Keratinocyte (primary cell): ENCODE data around the gene SLC66A1. TPM values are rescaled to one million over a fixed set of nuclear protein-coding genes. Genes with fewer than 3 reads are reported as not detected.

ENCODE experiments used
- DNase-seq: peaks from one replicate; pipeline ENCODE4 v3.0.0-alpha.2; 2011; ENCODE audit warnings: low read depth, missing footprints, low spot score
- FAIRE-seq: peaks from 2 replicates; lab custom pipeline; 2011; peaks lifted over from hg19 to GRCh38; lab: Jason Lieb, UNC
- H2AFZ ChIP-seq: 2 replicates; pipeline ENCODE4 v1.6.0; 2012; ENCODE audit warnings: low read length, control low read depth, inconsistent platforms; ENCODE audit not compliant: control insufficient read depth
- H3K27ac ChIP-seq: 2 replicates; pipeline ENCODE4 v1.5.1; 2011; ENCODE audit warnings: low read length; ENCODE audit not compliant: control insufficient read depth, insufficient read depth
- H3K27me3 ChIP-seq: 3 replicates; pipeline ENCODE4 v1.6.0; 2011; ENCODE audit warnings: low read length; ENCODE audit not compliant: control insufficient read depth, insufficient read depth; ENCODE audit errors: extremely low read depth
- H3K36me3 ChIP-seq, 2 experiments: 2 replicates in 1 of 2; 3 replicates in 1 of 2; pipeline ENCODE4 v1.5.1; 2011; ENCODE audit warnings: low read length in 2 of 2, mild to moderate bottlenecking in 1 of 2; ENCODE audit not compliant: control insufficient read depth in 2 of 2, insufficient read depth in 2 of 2; ENCODE audit errors: extremely low read depth in 1 of 2
- H3K4me1 ChIP-seq: 3 replicates; pipeline ENCODE4 v1.5.1; 2011; ENCODE audit warnings: low read length; ENCODE audit not compliant: control insufficient read depth, insufficient read depth; ENCODE audit errors: extremely low read depth
- H3K4me2 ChIP-seq: 3 replicates; pipeline ENCODE4 v1.6.0; 2011; ENCODE audit warnings: low read depth, low read length; ENCODE audit not compliant: control insufficient read depth, insufficient read depth; ENCODE audit errors: extremely low read depth
- H3K4me3 ChIP-seq, 3 experiments: fragments of 200-600 bp in 1 of 3; sonication (generic) in 1 of 3; 2 replicates in 2 of 3; 3 replicates in 1 of 3; pipeline ENCODE4 v1.5.1; 2011 to 2016; ENCODE audit warnings: low read length in 3 of 3, mild to moderate bottlenecking in 3 of 3, control low read depth in 2 of 3, inconsistent platforms in 1 of 3, low read depth in 1 of 3, mixed read lengths in 1 of 3, mixed run types in 1 of 3, moderate library complexity in 1 of 3; ENCODE audit not compliant: control insufficient read depth in 2 of 3, insufficient read depth in 2 of 3; ENCODE audit errors: extremely low read depth in 1 of 3
- H3K79me2 ChIP-seq: 2 replicates; pipeline ENCODE4 v1.6.0; 2012; ENCODE audit warnings: low read length; ENCODE audit not compliant: control insufficient read depth, insufficient read depth
- H3K9ac ChIP-seq: 3 replicates; pipeline ENCODE4 v1.6.0; 2011; ENCODE audit warnings: low read length; ENCODE audit not compliant: control insufficient read depth, insufficient read depth; ENCODE audit errors: extremely low read depth
- H3K9me1 ChIP-seq: 3 replicates; pipeline ENCODE4 v1.6.0; 2011; ENCODE audit warnings: low read length; ENCODE audit not compliant: control insufficient read depth, insufficient read depth; ENCODE audit errors: extremely low read depth
- H3K9me3 ChIP-seq: 2 replicates; pipeline ENCODE4 v1.5.1; 2012; ENCODE audit warnings: low read depth, low read length; ENCODE audit not compliant: control insufficient read depth
- H4K20me1 ChIP-seq: 3 replicates; pipeline ENCODE4 v1.6.0; 2011; ENCODE audit warnings: low read length; ENCODE audit not compliant: control insufficient read depth, insufficient read depth; ENCODE audit errors: extremely low read depth
- CTCF ChIP-seq, 3 experiments: IDR thresholded peaks in 1 of 3; conservative IDR thresholded peaks in 1 of 3; optimal IDR thresholded peaks in 1 of 3; 2 replicates in 2 of 3; 3 replicates in 1 of 3; pipeline versions ENCODE3 to v1.5.1; 2011; ENCODE audit warnings: low read length in 3 of 3, mild to moderate bottlenecking in 3 of 3, moderate library complexity in 2 of 3, control low read depth in 1 of 3, inconsistent platforms in 1 of 3; ENCODE audit not compliant: insufficient read depth in 2 of 3; ENCODE audit errors: extremely low read depth in 1 of 3
- EZH2 ChIP-seq: IDR thresholded peaks from one replicate; pipeline ENCODE4 v1.6.1; 2012; ENCODE audit warnings: inconsistent platforms, mild to moderate bottlenecking, low read length, moderate library complexity
- dilution Hi-C: fragments of 300-500 bp; cut with MboI; formaldehyde crosslinking; loops from one replicate; pipeline ENCODE4 v1.7.0; 2020; ENCODE audit warnings: low sequenced_read_pairs; ENCODE audit not compliant: extremely low pct_ligation_motif_present
- polyA plus RNA-seq, 5 experiments: library from polyadenylated mRNA; depleted of rRNA in 3 of 5; stranded (reverse) in 3 of 5; stranded (forward) in 1 of 5; unstranded in 1 of 5; fragments of >200 nt; gene quantifications; 1 replicate in 1 of 5; 2 replicates in 3 of 5; 3 replicates in 1 of 5; pipeline versions ENCODE4 v1.2.1 to v1.2.3, GENCODE V29; 2011 to 2012; ENCODE audit warnings: missing spikeins in 2 of 5, low read depth in 1 of 5, low replicate concordance in 1 of 5

Gene SLC66A1
- polyA plus RNA-seq, 1 donor (not counting 4 experiments of a cell fraction or from before 2014, with no cell fraction given), result 8.0 TPM

- Histone ChIP-seq H4K20me1 (no peaks in the 10 kb centered on the region), H3K79me2 (peaks cover under 1% of the 10 kb centered on the region)
Measured at GRCh38 chr1:19375631-19376400, 63.7 kb downstream of the SLC66A1 start.

GRCh38 chr1:19376428-19377372, 64.6 kb downstream of the SLC66A1 start:
- no peaks in the 10 kb centered on the region for H3K9me1 ChIP-seq
- H4K20me1 ChIP-seq, result no peaks in the 10 kb centered on the region
- H3K9ac ChIP-seq, result no peak overlapping the region
- H3K4me1 ChIP-seq, result no peaks in the 10 kb centered on the region
- no peak overlapping the region for H3K4me3 ChIP-seq
- no peaks in the 10 kb centered on the region for H3K79me2 ChIP-seq
- no peaks in the 10 kb centered on the region for H3K27me3 ChIP-seq
- no peak overlapping the region for H3K4me2 ChIP-seq
- H2AFZ ChIP-seq, result no peak overlapping the region
- dilution Hi-C loops, result no loop called here
- H3K27ac ChIP-seq, result no peak overlapping the region
- DNase-seq (no peak), FAIRE-seq (no peak)
- H3K9me3 ChIP-seq, result no peaks in the 10 kb centered on the region
- no peak for TF ChIP-seq EZH2
- H3K36me3 ChIP-seq, result peaks cover 37 to 40% of the 10 kb centered on the region in 2 experiments

More at GRCh38 chr1:19375631-19376400, 63.7 kb downstream of the SLC66A1 start:
- H3K9me3 ChIP-seq, result no peaks in the 10 kb centered on the region
- dilution Hi-C loops, result no loop called here
- TF ChIP-seq CTCF (optimal IDR thresholded peaks at IDR 0.05 in 1 of 3, IDR thresholded peaks at IDR 0.05 in 1 of 3, conservative IDR thresholded peaks at IDR 0.05 in 1 of 3; ENCODE audit: extremely low read depth in 1 of 3, insufficient read depth in 2 of 3, low read length in 3 of 3) (no peak), EZH2 (no peak)
- H2AFZ ChIP-seq, result no peak overlapping the region
- no peak for FAIRE-seq
- no peak overlapping the region for H3K27ac ChIP-seq
- no peak for DNase-seq
- H3K4me3 ChIP-seq, result no peak overlapping the region
- H3K9me1 ChIP-seq, result no peaks in the 10 kb centered on the region
- no peak overlapping the region for H3K9ac ChIP-seq
- no peak overlapping the region for H3K4me2 ChIP-seq
- peaks cover 37 to 38% of the 10 kb centered on the region in 2 experiments for H3K36me3 ChIP-seq
- no peaks in the 10 kb centered on the region for H3K27me3 ChIP-seq
- no peaks in the 10 kb centered on the region for H3K4me1 ChIP-seq
